ENCODE results near the gene SMURF1. TPM values are rescaled to one million over a fixed set of nuclear protein-coding genes. Genes with fewer than 3 reads are reported as not detected.

SMURF1 gene
- total RNA-seq, 1 donor from 2014 or later, result 51.3 TPM

DNA sequence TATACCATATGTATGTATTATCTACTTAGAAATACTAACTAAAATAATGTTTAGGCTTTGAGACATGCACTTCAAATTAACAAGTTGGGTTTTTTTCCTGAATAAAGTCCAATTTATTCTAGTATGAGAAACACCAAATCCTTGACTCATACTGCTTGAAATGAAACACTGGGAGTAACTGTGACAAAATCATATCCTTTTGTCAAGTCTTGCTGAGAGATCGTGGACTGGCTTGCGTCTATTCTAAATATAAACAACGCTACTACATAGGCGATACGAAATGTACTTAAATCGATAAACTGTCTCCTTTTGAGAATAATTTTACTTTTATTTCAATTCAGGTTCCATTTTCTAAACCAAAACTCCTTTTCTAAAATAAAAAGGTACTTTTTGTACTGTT, 16.3 kb downstream of the SMURF1 start:
- DNase-seq (ENCODE audit: low read depth), result no peak
- Histone ChIP-seq H3K27me3 (ENCODE audit: control insufficient read depth, insufficient read depth, low read length) (no peaks in the 10 kb centered on the region), H3K4me3 (ENCODE audit: low read depth, low read length) (no peak overlapping the region), H3K36me3 (ENCODE audit: control insufficient read depth, insufficient read depth, low read length) (no peaks in the 10 kb centered on the region)
- TF ChIP-seq, protein P1, sequence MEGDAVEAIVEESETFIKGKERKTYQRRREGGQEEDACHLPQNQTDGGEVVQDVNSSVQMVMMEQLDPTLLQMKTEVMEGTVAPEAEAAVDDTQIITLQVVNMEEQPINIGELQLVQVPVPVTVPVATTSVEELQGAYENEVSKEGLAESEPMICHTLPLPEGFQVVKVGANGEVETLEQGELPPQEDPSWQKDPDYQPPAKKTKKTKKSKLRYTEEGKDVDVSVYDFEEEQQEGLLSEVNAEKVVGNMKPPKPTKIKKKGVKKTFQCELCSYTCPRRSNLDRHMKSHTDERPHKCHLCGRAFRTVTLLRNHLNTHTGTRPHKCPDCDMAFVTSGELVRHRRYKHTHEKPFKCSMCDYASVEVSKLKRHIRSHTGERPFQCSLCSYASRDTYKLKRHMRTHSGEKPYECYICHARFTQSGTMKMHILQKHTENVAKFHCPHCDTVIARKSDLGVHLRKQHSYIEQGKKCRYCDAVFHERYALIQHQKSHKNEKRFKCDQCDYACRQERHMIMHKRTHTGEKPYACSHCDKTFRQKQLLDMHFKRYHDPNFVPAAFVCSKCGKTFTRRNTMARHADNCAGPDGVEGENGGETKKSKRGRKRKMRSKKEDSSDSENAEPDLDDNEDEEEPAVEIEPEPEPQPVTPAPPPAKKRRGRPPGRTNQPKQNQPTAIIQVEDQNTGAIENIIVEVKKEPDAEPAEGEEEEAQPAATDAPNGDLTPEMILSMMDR (IDR thresholded peaks at IDR 0.05; ENCODE audit: insufficient read depth, low read length, poor library complexity, severe bottlenecking), result no peak

DNA sequence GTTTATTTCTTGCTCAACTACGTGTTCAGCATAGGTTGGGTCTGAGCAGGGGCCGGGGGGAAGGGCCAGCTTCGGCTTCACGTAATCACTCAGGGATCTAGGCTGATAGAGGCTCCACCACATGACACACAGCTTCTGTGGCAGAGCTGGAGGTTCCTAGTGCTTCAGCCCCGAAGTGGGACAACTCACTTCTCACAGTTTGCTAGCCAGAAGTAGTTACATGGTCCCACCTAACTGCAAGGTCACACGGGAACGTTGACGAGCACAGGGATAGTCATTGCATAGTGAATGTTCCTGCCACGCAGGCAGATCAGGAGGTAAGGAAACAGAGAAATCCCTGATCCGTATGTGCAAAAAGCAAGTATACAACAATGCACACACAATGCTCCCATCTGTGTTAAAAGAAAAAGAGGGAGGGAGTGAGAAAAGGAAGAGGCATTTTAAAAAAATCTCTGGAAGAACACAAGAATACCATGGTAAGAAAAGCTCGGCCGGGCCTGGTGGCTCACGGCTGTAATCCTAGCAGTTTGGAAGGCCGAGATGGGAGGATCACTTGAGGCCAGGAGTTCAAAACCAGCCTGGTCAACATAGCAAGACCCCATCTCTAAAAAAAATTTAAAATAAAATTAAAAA, 16.9 kb downstream of the SMURF1 start:
- TF ChIP-seq, protein P1 (IDR thresholded peaks at IDR 0.05; ENCODE audit: insufficient read depth, low read length, poor library complexity, severe bottlenecking), result no peak
- H3K4me3 ChIP-seq (ENCODE audit: low read depth, low read length), result no peak overlapping the region
- H3K36me3 ChIP-seq (ENCODE audit: control insufficient read depth, insufficient read depth, low read length), result no peaks in the 10 kb centered on the region
- no peaks in the 10 kb centered on the region for H3K27me3 ChIP-seq (ENCODE audit: control insufficient read depth, insufficient read depth, low read length)
- DNase-seq (ENCODE audit: low read depth), result no peak

DNA sequence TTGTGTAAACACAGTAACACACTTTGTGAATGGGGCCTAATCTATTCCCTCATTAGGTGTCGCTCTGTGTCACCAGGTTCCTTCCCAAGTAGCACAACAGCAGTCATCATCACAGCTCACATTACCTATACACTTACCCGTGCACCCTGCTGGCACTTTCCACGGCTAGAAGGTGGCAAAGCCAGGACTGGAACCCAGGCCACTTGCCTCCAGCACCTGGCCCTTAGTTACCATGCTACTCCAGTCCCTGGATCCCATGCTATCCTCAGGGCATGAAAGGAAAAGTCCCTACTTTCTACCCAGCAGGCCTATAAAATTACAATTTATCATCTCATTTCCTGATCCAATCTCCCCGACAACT, 18.4 kb downstream of the SMURF1 start:
- Histone ChIP-seq H3K4me3 (ENCODE audit: low read depth, low read length) (no peak overlapping the region), H3K36me3 (ENCODE audit: control insufficient read depth, insufficient read depth, low read length) (no peaks in the 10 kb centered on the region), H3K27me3 (ENCODE audit: control insufficient read depth, insufficient read depth, low read length) (no peaks in the 10 kb centered on the region)
- TF ChIP-seq, protein P1 (IDR thresholded peaks at IDR 0.05; ENCODE audit: insufficient read depth, low read length, poor library complexity, severe bottlenecking), result no peak
- no peak for DNase-seq (ENCODE audit: low read depth)

DNA sequence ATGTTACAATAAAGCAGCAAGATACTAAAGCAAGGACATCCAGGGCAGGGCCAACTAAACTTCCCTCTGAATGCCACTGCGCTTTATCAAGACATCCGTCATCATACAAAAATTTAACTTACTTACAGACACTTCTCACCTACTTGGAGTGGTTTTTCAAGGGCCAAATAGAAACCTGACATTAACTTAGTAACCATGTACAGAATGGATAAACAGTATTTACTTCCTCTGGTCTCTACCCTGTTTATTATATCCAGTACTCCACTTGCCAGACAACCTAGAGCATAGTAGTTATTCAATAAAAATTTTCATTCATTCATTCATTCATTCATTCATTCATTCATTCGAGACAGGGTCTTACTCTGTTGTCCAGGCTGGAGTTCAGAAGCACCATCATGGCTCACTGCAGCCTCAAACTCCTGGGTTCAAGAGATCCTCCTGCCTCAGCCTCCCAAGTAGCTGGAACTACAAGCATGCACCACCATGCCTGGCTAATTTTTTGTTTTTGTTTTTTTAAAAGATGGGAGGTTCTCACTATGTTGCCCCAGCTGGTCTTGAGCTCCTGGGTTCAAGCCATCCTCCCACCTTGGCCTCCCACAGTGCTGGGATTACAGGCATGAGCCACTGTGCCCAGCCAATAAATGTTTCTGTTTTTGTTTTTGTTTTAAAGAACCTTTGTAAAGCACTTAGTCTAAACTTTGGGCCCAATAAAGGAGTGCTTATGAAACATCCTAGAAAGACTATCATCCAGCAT, 19.0 kb downstream of the SMURF1 start:
- no peak overlapping the region for H3K4me3 ChIP-seq (ENCODE audit: low read depth, low read length)

DNA sequence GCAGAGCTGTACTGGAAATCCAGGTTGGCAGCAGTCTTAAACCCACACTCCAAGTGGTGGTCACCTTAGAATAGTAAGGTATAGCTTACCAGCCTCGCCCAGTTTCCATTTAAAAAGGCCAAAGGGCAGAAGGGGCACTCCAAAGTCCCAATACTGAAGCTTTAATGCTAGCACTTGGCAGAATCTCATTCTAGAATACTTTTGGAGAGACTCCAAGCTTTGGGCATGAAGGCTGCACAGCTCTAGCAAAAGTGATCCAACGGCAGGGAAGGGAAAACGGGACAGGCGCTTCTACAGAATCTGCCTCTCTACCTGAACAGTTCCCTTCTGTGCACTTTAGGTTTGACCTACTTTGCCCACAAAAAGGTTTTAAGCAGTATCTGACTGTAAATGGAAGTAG, 19.7 kb downstream of the SMURF1 start:
- Histone ChIP-seq H3K27me3 (ENCODE audit: control insufficient read depth, insufficient read depth, low read length) (no peaks in the 10 kb centered on the region), H3K36me3 (ENCODE audit: control insufficient read depth, insufficient read depth, low read length) (no peaks in the 10 kb centered on the region), H3K4me3 (ENCODE audit: low read depth, low read length) (no peak overlapping the region)
- DNase-seq (ENCODE audit: low read depth), result no peak
- TF ChIP-seq, protein P1 (IDR thresholded peaks at IDR 0.05; ENCODE audit: insufficient read depth, low read length, poor library complexity, severe bottlenecking), result no peak

More for the DNA sequence above, 19.0 kb downstream of the SMURF1 start:
- Histone ChIP-seq H3K27me3 (ENCODE audit: control insufficient read depth, insufficient read depth, low read length) (no peaks in the 10 kb centered on the region), H3K36me3 (ENCODE audit: control insufficient read depth, insufficient read depth, low read length) (no peaks in the 10 kb centered on the region)
- no peak for DNase-seq (ENCODE audit: low read depth)
- TF ChIP-seq, protein P1 (IDR thresholded peaks at IDR 0.05; ENCODE audit: insufficient read depth, low read length, poor library complexity, severe bottlenecking), result no peak

All from kidney epithelial cell (primary cell).